ENCODE results near the gene C10orf71. TPM values are rescaled to one million over a fixed set of nuclear protein-coding genes. Genes with fewer than 3 reads are reported as not detected.

The C10orf71 gene
- total RNA-seq, 2 donors from 2014 or later = 0.14 TPM; not detected in 1

DNA sequence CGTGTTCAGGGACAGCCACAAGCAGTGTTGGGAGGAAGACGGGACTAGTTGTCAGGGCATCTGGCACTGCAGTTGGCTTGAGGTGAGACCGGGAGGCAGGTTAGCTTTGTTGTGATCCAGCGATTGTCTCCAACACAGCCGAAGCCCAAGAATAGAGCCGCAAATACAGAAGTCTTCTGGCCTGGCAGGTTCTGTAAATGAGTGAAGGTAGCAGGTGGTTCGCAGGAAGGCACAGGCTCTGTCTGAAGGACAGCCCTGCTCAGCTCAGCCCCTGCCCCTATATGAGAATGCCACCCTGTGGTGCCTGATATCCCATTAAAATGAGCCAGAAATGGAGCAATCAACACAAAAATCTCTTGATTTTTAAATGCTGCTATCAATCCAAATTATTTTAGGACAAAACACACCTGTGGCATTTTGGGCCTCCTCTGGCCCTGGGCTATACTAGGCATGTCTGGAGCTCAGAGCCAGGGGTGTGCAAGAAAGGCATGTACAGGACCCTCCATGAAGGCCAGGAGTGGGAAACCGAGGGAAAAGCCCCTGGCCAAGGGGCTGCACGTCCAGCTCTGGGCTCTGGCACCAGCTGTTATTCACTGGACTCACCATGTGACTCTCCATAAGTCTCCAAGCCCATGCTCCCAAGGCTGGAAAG is 11.2 kb upstream of the C10orf71 start:
- Histone ChIP-seq H3K4me1 (ENCODE audit: control insufficient read depth in 1 of 2, low read depth in 2 of 2) (no peaks in the 10 kb centered on the region), H3K4me3 (no peak overlapping the region), H3K27me3 (replicated peaks; ENCODE audit: insufficient read depth) (no peaks in the 10 kb centered on the region), H3K27ac (no peak overlapping the region), H3K9me3 (no peaks in the 10 kb centered on the region), H3K36me3 (no peaks in the 10 kb centered on the region)
- ATAC-seq (ENCODE audit: insufficient number of reproducible peaks, low FRiP score, low read depth) (no peak), DNase-seq (ENCODE audit: low spot score) (no peak)
- TF ChIP-seq, protein P1, sequence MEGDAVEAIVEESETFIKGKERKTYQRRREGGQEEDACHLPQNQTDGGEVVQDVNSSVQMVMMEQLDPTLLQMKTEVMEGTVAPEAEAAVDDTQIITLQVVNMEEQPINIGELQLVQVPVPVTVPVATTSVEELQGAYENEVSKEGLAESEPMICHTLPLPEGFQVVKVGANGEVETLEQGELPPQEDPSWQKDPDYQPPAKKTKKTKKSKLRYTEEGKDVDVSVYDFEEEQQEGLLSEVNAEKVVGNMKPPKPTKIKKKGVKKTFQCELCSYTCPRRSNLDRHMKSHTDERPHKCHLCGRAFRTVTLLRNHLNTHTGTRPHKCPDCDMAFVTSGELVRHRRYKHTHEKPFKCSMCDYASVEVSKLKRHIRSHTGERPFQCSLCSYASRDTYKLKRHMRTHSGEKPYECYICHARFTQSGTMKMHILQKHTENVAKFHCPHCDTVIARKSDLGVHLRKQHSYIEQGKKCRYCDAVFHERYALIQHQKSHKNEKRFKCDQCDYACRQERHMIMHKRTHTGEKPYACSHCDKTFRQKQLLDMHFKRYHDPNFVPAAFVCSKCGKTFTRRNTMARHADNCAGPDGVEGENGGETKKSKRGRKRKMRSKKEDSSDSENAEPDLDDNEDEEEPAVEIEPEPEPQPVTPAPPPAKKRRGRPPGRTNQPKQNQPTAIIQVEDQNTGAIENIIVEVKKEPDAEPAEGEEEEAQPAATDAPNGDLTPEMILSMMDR (IDR thresholded peaks at IDR 0.05) = no peak

GRCh38 chr10:49288341-49289065 is 10.5 kb upstream of the C10orf71 start:
- DNase-seq (ENCODE audit: low spot score) (no peak), ATAC-seq (ENCODE audit: insufficient number of reproducible peaks, low FRiP score, low read depth) (no peak)
- TF ChIP-seq, protein P1 (IDR thresholded peaks at IDR 0.05) = no peak

GRCh38 chr10:49289480-49289879 is 9.5 kb upstream of the C10orf71 start:
- TF ChIP-seq, protein P1 (IDR thresholded peaks at IDR 0.05) = no peak
- DNase-seq (ENCODE audit: low spot score) (no peak), ATAC-seq (ENCODE audit: insufficient number of reproducible peaks, low FRiP score, low read depth) (no peak)
- Histone ChIP-seq H3K4me1 (ENCODE audit: control insufficient read depth in 1 of 2, low read depth in 2 of 2) (no peaks in the 10 kb centered on the region), H3K4me3 (no peak overlapping the region), H3K36me3 (no peaks in the 10 kb centered on the region), H3K9me3 (no peaks in the 10 kb centered on the region), H3K27me3 (replicated peaks; ENCODE audit: insufficient read depth) (no peaks in the 10 kb centered on the region), H3K27ac (no peak overlapping the region)

More at GRCh38 chr10:49288341-49289065, 10.5 kb upstream of the C10orf71 start:
- H3K4me1 ChIP-seq (ENCODE audit: control insufficient read depth in 1 of 2, low read depth in 2 of 2) = no peaks in the 10 kb centered on the region
- H3K36me3 ChIP-seq = no peaks in the 10 kb centered on the region
- H3K4me3 ChIP-seq = no peak overlapping the region
- H3K27me3 ChIP-seq (replicated peaks; ENCODE audit: insufficient read depth) = no peaks in the 10 kb centered on the region
- H3K27ac ChIP-seq = no peak overlapping the region
- H3K9me3 ChIP-seq = no peaks in the 10 kb centered on the region

DNA sequence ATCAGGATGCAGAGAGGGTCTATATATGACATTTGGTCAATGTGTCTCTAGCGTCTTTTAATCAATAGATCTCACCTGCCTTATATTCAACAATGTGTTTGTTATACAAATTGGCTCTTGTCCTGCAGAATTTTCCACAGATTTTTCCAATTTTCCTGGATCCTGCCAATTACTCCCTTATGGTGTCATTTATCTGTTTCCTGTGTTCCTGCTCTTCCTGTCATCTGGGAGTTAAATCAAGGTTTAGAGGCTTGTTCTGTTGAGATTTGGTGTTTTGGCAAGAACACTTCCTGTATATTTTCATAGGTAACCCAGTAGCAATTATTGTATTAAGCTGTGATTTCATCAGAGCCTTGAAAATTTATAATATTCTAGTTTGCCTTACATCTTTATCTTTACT is 8.8 kb upstream of the C10orf71 start:
- TF ChIP-seq, protein P1 (IDR thresholded peaks at IDR 0.05) = no peak
- Histone ChIP-seq H3K27ac (no peak overlapping the region), H3K27me3 (replicated peaks; ENCODE audit: insufficient read depth) (no peaks in the 10 kb centered on the region), H3K4me3 (no peak overlapping the region), H3K36me3 (no peaks in the 10 kb centered on the region), H3K9me3 (no peaks in the 10 kb centered on the region), H3K4me1 (ENCODE audit: control insufficient read depth in 1 of 2, low read depth in 2 of 2) (no peaks in the 10 kb centered on the region)
- DNase-seq (ENCODE audit: low spot score) (no peak), ATAC-seq (ENCODE audit: insufficient number of reproducible peaks, low FRiP score, low read depth) (no peak)

GRCh38 chr10:49290607-49291006 is 8.4 kb upstream of the C10orf71 start:
- no peaks in the 10 kb centered on the region for H3K9me3 ChIP-seq
- ATAC-seq (ENCODE audit: insufficient number of reproducible peaks, low FRiP score, low read depth) = no peak
- TF ChIP-seq, protein P1 (IDR thresholded peaks at IDR 0.05) = no peak
- no peak overlapping the region for H3K27ac ChIP-seq
- no peaks in the 10 kb centered on the region for H3K4me1 ChIP-seq (ENCODE audit: control insufficient read depth in 1 of 2, low read depth in 2 of 2)
- no peaks in the 10 kb centered on the region for H3K36me3 ChIP-seq
- no peak for DNase-seq (ENCODE audit: low spot score)
- H3K27me3 ChIP-seq (replicated peaks; ENCODE audit: insufficient read depth) = no peaks in the 10 kb centered on the region
- no peak overlapping the region for H3K4me3 ChIP-seq

Data from thoracic aorta (tissue), 2 donors.